NCI-H524 treated with DMSO at 0.1 percent for 48 hours (cell line): ENCODE results near the gene ENPP3.
"Not testable (repeated sequence)": the region's sequence is repeated elsewhere in the genome, so short reads cannot be mapped to it uniquely, and the experiment has no call there.

Source experiments
- DNase-seq: peaks from one replicate; lab custom pipeline; 2025; lab: John Stamatoyannopoulos, UW

The ENPP3 gene

DNA sequence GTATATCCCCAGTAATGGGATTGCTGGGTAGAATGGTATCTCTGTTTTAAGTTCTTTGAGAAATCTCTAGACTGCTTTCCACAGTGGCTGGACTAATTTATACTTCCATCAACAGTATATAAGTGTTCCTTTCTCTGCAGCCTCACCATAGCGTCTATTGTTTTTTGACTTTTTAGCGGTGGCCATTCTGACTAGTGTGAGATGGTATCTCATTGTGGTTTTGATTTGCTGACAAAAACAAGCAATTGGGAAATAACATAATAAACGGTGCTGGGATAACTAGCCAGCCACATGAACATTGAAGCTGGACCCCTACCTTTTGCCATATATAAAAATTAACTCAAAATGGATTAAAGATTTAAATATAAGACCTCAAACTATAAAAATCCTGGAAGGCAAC lies 49.9 kb downstream of the ENPP3 start:
- DNase-seq: no peak

DNA sequence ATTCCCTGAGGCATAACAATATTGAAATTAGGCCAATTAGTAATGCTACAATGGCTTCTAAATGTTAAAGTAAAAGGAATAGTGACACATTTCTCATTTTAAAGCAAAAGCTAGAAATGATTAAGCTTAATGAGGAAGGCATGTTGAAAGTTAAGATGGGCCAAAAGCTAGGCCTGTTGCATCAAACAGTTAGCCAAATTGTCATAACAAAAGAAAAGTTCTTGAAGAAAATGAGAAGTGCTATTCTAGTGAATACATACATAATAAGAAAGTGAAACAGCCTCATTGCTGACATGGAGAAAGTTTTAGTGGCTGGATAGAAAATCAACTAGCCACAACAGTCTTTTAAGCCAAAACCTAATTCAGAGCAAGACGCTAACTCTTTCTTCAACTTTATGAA lies 51.2 kb downstream of the ENPP3 start:
- DNase-seq: no peak

DNA sequence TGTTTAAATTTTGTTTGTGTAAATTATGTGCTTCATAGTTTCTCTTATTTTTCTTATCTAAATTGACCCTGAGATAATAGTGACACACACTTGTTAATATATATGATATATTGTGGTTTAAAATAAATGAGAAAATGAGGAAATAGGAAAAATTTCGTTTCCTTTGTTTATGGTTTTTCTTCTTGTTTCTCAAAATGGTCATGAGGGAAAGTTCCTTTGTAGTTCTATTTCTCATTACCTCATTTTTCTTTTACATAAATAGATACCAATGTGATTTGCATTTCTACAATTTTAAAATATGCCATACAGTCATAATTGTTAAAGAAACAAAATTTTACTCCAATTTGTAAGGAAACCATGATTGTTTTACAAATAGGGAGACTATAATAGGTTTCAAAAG lies 54.9 kb downstream of the ENPP3 start:
- DNase-seq: no peak

DNA sequence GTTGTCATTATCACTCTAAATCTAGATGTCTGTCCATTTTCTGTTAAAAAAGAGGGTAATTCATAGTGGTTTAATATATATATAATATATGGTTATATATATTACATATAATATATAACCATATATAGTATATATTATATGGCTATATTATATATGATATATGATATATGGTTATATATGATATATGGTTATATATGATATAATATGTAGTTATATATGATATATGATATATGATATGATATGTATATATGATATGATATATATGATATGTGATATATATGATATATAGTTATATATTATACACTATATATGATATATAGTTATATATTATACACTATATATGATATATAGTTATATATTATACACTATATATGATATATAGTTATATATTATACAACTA lies 55.5 kb downstream of the ENPP3 start:
- no peak for DNase-seq

DNA sequence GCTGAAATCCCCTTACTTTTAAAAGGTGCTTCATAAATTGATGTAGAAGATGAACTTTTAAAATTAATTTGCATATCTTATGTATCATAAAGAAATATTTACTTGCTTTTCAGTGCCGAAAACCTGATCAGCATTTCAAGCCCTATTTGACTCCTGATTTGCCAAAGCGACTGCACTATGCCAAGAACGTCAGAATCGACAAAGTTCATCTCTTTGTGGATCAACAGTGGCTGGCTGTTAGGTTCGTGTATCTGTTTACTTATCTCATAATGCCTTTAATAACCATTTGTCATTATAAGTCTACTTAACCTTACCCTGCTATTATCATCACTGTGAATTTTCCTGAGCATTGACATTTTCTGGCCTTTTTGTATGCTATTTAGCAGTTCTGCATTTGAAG lies 56.3 kb downstream of the ENPP3 start:
- no peak for DNase-seq

DNA sequence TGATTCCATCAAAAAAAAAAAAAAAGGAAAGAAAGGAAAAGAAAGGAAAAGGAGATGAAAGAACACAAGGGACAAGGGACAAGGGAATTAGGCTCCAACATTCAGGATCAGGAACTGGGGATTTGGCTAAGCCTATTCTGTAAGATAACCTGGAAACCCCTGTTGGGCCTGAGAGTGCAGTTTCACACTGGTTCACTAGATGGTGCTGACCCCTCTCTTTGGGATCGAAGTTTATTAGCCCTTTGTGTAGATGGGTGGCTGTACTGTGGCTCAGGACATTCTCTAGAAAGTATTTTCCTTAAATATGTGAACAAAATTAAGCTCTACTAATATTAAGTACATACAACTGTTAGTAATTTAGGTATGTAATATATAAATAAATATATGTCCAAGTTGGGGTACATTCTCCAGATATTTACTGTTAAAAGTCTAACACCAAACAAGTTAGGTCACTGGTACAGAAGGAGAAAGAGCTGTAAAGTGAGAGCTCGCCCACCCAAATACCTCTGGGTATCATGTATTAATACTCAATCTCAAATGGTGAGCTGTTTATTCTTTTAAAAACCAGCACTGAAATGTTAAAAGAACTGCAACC lies 57.8 kb downstream of the ENPP3 start:
- peak; percentile 39 for DNase-seq

DNA sequence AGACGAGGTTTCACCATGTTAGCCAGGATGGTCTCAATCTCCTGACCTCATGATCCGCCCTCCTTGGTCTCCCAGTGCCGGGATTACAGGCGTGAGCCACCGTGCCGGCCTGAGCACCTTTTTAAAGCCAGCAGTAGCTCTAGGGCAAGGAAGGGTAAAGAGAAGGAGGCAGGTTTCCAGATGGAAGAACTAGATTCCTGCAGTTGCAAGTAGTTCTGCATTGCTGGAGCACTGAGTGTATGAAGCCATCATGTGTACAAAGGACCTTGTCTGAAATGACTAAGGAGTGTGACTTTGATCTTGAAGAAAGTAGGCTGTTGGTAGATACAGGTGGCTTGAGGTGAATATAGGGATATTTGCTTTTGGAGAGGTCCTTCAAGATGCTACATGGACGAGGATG lies 59.9 kb downstream of the ENPP3 start:
- DNase-seq: no peak

DNA sequence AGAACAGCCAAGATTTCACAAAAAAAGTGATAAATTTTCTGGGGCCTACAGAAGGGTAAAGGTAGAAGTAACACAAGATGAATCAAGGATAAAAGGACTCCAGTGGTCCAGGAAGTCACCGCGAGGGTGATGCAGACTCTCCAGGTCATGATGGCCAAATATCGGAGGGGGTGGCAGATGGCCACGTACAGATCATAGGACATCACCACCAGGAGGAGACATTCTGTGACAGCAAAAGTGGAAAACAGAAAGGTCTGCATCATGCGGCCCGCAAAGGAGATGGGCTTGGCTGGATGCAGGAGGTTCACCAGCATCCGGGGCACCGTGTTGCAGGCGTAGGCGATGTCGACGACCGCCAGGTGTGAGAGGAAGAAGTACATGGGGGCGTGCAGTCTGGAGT lies 63.7 kb downstream of the ENPP3 start:
- not testable (repeated sequence) for DNase-seq

DNA sequence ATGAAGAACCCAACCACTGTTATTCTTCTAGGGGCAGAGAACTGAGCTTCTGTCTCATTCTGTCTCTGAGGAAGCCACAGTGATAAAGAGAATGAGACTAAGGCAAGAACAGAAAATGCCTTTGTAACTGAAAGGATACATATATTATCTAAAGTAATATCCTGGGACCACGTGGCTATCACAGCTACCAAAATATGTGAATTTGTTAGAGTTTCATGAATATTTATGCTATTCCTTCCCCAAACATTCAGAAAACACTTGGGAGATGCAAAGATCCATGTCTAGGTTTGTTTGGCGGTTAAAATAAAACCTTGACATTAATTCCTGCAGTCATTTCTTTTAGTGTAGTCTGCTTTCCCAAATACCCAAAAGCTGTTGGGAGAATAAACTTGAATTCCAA lies 66.8 kb downstream of the ENPP3 start:
- DNase-seq: not testable (repeated sequence)

DNA sequence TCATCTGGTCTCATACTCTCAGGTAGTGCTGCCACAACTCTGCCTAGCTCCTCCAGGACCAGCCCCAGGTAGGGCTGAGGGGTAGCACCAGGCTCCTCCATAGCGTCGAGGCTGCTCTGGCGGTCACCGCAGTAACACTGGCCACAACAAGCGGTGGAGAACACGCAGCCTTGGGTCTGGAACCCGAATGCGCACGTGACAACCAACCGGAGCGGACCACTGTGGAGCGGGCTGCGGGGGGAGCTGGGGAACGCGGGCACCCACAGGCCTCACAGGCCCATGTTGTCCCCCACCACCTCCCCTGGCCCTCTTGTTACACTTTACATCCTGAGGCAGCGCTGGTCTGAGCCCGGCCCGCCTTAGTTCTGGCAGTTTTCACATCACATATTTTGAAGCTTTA lies 73.8 kb downstream of the ENPP3 start, which contains the start of gene CTAGE9:
Gene CTAGE9 (minus strand): TSS at position 101 of the 400 bp plus-strand sequence. CDS start 0 bp downstream, at position 101.
- DNase-seq: not testable (repeated sequence)

DNA sequence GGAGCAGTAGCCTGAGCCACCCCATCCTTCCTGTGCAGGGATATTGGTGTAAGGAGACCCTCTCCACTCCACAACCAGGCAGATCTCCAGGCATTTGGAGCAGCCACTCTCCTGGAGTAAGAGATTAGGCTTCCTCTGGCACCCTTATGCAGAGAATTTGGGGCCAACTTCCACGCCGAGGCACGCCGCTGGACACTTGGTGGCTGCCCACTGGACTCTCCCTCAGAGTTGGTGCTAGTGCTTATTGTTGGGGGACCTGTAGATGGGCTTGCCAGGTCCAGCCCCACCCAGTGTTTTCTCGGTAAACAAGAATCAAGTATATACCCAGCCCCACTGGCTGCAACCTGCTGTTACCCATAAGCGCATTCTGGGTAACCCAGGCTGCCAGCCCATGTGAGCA lies 78.5 kb downstream of the ENPP3 start:
- DNase-seq: not testable (repeated sequence)

DNA sequence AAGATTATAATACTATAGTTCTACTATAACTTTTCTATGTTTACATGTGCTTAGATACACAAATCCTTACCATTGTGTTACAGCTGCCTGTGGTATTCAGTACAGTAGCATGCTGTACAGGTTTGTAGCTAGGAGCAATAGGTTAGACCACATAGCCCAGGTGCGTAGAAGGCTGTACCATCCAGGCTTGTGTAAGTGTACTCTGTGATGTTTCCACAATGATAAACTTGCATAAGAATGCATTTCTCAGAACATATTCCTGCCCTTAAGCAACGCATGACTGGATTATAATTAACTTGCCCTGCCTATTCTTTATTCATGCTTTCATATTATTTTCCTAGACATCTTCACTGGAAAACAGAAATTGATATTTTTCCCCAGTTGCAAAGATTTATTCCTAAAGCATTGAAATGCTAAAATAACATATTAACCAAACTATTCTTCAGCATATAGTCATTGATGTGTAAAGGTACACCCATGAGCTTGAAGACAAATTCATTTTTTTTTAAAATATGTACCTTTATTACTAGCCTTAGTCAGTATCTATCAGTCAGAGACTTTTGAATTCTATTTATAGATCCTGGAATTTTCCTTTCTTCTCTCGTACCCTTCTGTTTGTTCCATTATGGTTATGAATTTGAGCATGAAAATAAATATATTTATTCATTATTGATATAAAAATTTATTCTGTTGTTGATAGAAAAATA lies 80.9 kb downstream of the ENPP3 start:
- no peak for DNase-seq

DNA sequence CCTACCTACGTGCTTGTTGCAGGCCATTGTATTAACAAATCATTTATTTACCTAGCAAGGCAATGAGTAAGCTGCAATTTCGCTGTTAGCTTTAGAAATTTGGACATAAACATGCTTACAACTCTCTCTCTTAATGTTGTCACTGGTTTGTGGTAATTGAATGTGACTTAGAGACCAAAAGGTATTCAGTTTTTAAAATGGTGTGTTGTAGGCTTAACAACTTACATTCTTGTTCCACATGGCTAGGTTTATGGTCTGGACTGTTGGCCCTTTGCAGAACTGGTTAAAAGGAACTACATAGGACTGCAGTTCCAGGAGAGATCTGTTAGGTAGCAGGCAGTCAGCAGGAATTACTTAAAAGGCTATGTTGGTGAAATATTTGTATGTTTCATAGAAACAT lies 84.1 kb downstream of the ENPP3 start:
- no peak for DNase-seq

DNA sequence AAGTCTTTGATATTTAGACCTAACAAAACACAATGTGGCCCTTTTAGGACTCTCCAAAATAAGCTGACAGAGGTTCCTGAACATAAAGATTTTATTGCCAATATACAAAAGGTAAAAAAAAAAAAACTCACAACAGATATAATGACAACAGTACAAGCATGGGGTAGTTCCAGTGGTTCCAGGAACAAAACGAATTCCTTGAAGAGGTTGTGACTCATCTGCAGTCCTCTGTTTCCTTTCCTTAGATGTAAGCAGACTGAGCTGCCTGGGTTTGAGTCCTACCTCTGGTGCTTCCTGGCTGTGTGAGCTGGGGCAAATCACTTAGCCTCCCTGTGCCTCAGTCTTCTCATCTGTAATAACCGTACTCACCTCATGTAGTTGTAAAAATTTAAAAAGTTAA lies 87.0 kb downstream of the ENPP3 start:
- DNase-seq: no peak

DNA sequence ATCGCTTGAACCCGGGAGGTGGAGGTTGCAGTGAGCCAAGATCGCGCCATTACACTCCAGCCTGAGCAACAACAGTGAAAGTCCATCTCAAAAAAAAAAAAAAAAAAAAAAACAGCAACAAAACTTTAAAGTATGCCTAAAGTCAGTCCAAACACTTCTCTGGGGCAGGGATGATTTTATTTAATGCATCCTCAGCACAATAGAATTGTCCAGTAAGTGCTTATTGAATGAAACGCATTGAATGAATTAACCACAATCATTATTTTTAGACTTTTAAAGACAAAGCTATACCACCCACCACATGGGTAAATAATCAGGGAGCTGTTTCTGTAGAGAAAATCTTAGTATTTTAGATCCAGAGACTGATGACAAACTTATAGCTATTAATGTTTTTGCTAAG lies 90.4 kb downstream of the ENPP3 start:
- DNase-seq: no peak

DNA sequence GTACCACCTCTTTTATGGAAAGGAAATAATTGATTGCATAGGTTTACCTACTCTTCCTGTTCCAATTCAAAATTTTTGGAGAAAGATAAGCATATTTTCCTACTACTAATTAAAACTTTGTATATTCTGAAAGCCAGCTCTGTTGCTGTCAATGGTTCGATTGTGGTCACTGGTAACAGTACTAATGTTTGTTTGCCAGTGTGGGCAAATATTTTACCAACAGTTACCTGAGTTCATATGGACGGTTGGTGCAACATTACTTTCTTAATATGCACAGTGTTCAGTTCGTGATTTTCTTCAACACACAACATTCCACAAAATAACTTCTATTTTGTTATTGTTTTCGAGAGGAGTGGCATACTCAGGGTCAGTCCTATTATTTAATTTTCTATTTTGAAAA lies 90.8 kb downstream of the ENPP3 start:
- no peak for DNase-seq

DNA sequence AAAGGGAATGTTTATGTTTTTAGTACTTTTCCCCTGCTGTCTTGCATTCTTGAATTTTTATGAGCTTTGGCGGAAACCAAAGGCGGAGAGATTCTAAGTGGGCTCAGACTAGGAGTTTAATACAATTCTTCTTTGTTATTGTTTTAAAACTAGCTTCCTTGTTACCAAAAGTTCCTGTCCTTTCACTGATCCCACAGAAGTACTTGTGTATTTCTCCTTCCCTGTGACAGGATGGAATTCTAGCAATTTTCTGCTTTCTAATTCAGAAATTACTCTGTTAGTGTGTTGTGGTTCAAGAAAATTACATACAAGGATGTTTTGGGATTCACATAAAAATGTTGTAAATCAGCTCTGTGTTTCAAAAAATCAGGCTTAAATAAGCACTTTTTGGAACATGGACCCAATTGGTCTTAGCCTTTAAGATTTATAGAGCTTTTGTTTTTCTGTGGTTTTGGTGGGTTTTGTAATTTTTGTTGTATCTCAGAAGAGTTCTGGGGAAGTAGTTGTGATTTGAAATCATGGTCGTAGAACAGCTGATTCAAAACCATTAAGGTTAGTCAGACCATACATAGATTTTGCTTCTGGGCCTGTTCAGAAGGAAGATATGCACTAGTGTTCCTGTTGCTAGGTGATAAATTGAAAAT lies 91.3 kb downstream of the ENPP3 start:
- no peak for DNase-seq

DNA sequence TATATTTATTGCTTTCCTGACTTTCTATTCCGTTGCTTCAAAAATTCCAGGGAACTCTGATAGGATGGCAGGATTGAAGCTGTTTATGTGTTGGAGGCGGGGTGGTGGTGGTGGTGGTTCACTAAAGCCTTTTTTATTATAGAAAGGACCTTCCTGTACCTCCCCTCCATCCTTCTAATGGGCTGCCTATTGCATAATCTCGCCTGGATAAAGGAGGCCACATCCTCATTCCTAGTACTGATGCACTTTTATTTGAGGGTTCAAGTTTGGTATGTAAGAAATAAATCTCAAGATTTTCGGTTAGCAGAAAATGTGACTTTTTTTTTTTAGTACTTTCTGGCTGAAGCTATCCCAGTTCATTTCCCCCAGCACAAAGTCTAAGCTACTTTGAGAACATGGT lies 92.4 kb downstream of the ENPP3 start:
- DNase-seq: no peak

DNA sequence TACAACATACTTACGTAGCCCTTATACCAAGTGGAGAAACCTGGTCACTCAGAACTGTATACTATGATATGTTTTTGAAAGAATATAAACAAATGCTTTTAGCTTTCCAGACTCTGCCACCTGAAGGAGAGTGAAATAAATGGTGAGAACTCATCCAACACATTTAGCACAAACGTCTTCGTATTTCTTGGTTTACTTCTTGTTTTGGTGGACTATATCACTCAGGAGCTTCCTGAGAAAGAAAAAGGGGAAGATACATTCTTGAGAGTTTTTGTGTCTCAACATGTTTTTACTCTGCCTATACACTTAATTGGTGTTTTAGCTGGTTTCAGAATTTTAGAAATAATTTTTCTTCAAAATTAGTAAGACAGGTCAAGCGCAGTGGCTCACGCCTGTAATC lies 93.2 kb downstream of the ENPP3 start:
- no peak for DNase-seq

DNA sequence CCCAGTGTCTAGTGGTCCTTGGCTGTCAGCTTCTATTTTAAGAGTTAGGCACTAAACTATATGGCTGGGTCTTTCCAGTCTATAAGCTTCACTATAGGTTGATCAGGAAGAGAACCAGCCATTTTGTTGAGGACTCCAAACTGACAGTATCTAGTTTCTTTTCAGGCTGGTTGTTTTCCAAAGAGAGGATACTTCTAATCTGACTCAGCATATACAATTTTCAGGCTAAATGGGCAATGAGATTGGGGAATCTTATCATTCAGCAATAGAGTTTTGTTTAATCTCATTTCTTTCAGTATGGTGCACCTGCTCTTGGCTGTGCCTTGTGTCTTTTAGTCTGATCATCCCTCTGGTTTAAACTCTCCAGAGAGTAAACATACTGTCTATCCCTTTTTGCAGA lies 94.1 kb downstream of the ENPP3 start:
- no peak for DNase-seq

DNA sequence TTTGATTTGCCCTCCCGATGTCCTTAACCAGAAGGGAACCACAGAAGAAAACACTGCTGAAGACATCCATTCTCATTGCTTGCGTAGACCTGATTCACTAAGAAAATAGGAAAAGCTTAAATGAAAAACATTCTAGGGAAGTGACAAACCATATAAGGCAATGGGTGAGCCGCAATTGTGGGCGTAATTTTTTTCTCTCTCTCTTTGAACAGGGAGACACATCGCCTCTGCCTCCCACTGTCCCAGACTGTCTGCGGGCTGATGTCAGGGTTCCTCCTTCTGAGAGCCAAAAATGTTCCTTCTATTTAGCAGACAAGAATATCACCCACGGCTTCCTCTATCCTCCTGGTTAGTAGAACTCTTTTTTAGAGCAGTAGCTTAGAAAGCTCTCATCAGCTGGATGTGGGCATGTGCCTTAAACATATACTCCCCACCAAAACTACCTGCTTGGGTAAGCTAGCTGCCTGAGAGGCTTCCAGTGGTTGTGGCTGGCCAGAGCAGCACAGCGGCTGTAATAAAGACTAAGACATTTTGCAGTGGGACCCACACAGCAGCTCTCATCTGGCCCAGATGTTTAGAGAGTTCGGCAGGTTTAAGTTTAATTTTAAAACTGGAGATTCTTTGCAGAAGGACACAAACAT lies 96.4 kb downstream of the ENPP3 start:
- DNase-seq: no peak

DNA sequence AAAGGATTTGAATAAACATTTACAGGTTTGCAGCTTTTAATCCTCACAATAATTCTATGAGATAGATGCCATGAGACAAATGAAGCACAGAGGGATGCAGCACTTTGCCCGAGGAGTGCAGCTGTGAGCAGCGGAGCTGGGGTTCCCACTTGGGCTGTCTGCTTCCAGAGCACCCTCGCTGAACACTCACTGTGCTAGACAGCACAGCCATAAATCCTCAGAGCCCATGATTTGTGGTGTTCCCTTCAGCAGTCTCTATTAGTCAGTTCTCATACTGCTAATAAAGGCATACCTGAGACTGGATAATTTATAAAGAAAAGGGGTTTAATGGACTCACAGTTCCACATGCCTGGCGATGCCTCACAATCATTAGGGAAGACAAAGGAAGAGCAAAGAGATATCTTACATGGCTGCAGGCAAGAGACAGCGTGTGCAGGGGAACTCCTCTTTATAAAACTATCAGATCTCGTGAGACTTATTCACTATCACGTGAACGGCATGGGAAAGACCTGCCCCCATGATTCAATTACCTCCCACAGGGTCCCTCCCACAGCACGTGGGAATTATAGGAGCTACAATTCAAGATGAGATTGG lies 99.0 kb downstream of the ENPP3 start:
- no peak for DNase-seq

DNA sequence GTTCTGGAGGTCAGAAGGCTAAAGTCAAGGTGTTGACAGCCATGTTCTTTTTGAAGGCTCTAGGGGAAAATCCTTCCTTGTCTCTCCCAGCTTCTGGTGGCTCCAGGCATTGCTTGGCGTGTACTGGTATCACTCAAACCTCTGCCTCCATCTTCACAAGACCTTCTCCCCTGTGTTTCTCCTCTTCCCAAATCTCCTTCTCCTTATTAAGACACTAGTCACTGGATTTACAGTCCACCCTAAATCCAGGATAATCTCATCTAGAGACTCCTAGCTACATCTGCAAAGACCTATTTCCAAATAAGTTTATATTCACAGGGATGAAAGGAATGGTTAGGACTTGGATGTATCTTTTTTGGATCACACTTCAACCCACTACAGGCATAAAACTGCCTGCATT lies 99.7 kb downstream of the ENPP3 start:
- no peak for DNase-seq
